Motor neuron (in vitro differentiated cells): ENCODE data around the gene PELI2. TPM values are rescaled to one million over a fixed set of nuclear protein-coding genes. Genes with fewer than 3 reads are reported as not detected.

Experiments used
- ATAC-seq, 8 experiments: fragments of 200-7000 bp; cut with Tn5 transposase; replicated peaks in 6 of 8; 2 replicates each; pipeline ENCODE4 v1.8.0; 2021; ENCODE audit warnings: mild to moderate bottlenecking in 8 of 8, moderate library complexity in 8 of 8
- H3K27ac ChIP-seq, 2 donors: fragments of 250-450 bp; sonication (Bioruptor Pico); 2 replicates each; pipeline ENCODE4 v1.9.0; 2021; ENCODE audit warnings: antibody characterized with exemption in 2 of 2, mild to moderate bottlenecking in 2 of 2, moderate library complexity in 1 of 2
- H3K4me1 ChIP-seq, 2 donors: fragments of 250-450 bp; sonication (Bioruptor Pico); replicated peaks in 1 of 2; 2 replicates each; pipeline ENCODE4 v1.6.1; 2021; ENCODE audit warnings: antibody characterized with exemption in 2 of 2, mild to moderate bottlenecking in 2 of 2, moderate library complexity in 1 of 2
- H3K4me3 ChIP-seq, 5 donors: fragments of 250-450 bp; sonication (Bioruptor Pico); 2 replicates each; pipeline ENCODE4 v1.9.0; 2021; ENCODE audit warnings: antibody characterized with exemption in 5 of 5, mild to moderate bottlenecking in 5 of 5, moderate library complexity in 4 of 5
- WGBS, 10 experiments: fragments of 450-650 bp; shearing (Covaris generic); methylation state at CpG; one replicate each; pipeline ENCODE4 v1.0.0; 2022; 5-methylcytosine and 5-hydroxymethylcytosine counted together
- in situ Hi-C, 9 experiments: fragments of 400-800 bp; cut with MboI; loops; one replicate each; pipeline ENCODE4 v1.15.0; 2021; ENCODE audit warnings: low sequenced_read_pairs in 9 of 9, low pct_unique_long_range_greater_than_20kb in 2 of 9; ENCODE audit not compliant: unreplicated experiment in 9 of 9
- total RNA-seq, 8 experiments: library from RNA; unstranded; fragments of 300-600 nt; gene quantifications; 2 replicates each; pipeline versions ENCODE4 v1.2.3 to v1.2.4, GENCODE V29; 2022

Gene PELI2
- total RNA-seq, 8 experiments from 2014 or later = 3.7 to 18.4 (median 8.9) TPM

GRCh38 chr14:56135668-56136067, 17.5 kb downstream of the PELI2 start:
- no peak overlapping the region for H3K4me3 ChIP-seq
- 0 to 88% (median 50%) methylated on average over 1 of the region's 1 CpG; no CpG with 5 or more reads in 3 of the 10 experiments for WGBS, 10 experiments
- ATAC-seq = no peak
- in situ Hi-C loops = no loop called here
- H3K27ac ChIP-seq = no peak overlapping the region
- peaks cover 67 to 76% of the 10 kb centered on the region in 2 donors for H3K4me1 ChIP-seq

- in situ Hi-C loops = no loop called here
- no peak overlapping the region for H3K27ac ChIP-seq
- 17 to 100% (median 92%) methylated on average over 1 to 2 of the region's 2 CpGs; no CpG with 5 or more reads in 1 of the 10 experiments for WGBS, 10 experiments
- peaks cover 58 to 65% of the 10 kb centered on the region in 2 donors for H3K4me1 ChIP-seq
- ATAC-seq = no peak
- no peak overlapping the region for H3K4me3 ChIP-seq
Observed at GRCh38 chr14:56136571-56137452, 18.6 kb downstream of the PELI2 start.

GRCh38 chr14:56137453-56137807, 19.2 kb downstream of the PELI2 start:
- 63 to 93% (median 85%) methylated on average over 2 to 7 of the region's 7 CpGs for WGBS, 10 experiments
- ATAC-seq = no peak
- in situ Hi-C loops = no loop called here
- Histone ChIP-seq H3K4me1 (peaks cover 52 to 58% of the 10 kb centered on the region in 2 donors), H3K27ac (no peak overlapping the region), H3K4me3 (no peak overlapping the region)

GRCh38 chr14:56137849-56138248, 19.6 kb downstream of the PELI2 start:
- in situ Hi-C loops = no loop called here
- Histone ChIP-seq H3K4me1 (peaks cover 49 to 54% of the 10 kb centered on the region in 2 donors), H3K4me3 (peak overlapping the region in 1 of 5 donors; percentile 11), H3K27ac (no peak overlapping the region)
- peak in 5 of 8 experiments; percentile 55 to 71 (median 66) for ATAC-seq
- 63 to 92% (median 67%) methylated on average over 4 to 8 of the region's 9 CpGs; no CpG with 5 or more reads in 4 of the 10 experiments for WGBS, 10 experiments

- Histone ChIP-seq H3K4me3 (no peak overlapping the region), H3K27ac (no peak overlapping the region), H3K4me1 (peaks cover 43 to 45% of the 10 kb centered on the region in 2 donors)
- in situ Hi-C loops = no loop called here
- ATAC-seq = peak in 4 of 8 experiments; percentile 13 to 47 (median 24)
- 0 to 83% (median 40%) methylated on average over 1 to 2 of the region's 2 CpGs; no CpG with 5 or more reads in 3 of the 10 experiments for WGBS, 10 experiments
Observed at GRCh38 chr14:56138928-56139327, 20.7 kb downstream of the PELI2 start.

GRCh38 chr14:56142314-56142713, 24.1 kb downstream of the PELI2 start:
- H3K4me3 ChIP-seq = no peak overlapping the region
- 0 to 100% (median 88%) methylated on average over 1 to 4 of the region's 4 CpGs; no CpG with 5 or more reads in 3 of the 10 experiments for WGBS, 10 experiments
- in situ Hi-C loops = no loop called here
- H3K27ac ChIP-seq = no peak overlapping the region
- ATAC-seq = peak in 3 of 8 experiments; percentile 56 to 75 (median 74)
- H3K4me1 ChIP-seq = peaks cover 20 to 24% of the 10 kb centered on the region in 2 donors

GRCh38 chr14:56143025-56143424, 24.8 kb downstream of the PELI2 start:
- Histone ChIP-seq H3K27ac (no peak overlapping the region), H3K4me3 (no peak overlapping the region), H3K4me1 (peaks cover 16 to 23% of the 10 kb centered on the region in 2 donors)
- ATAC-seq = no peak
- in situ Hi-C loops = no loop called here
- 83 to 100% (median 100%) methylated on average over 1 of the region's 1 CpG; no CpG with 5 or more reads in 5 of the 10 experiments for WGBS, 10 experiments

GRCh38 chr14:56144176-56144575, 26.0 kb downstream of the PELI2 start:
- H3K4me1 ChIP-seq = peaks cover 18 to 28% of the 10 kb centered on the region in 2 donors
- ATAC-seq = no peak
- in situ Hi-C loops = no loop called here
- no peak overlapping the region for H3K4me3 ChIP-seq
- 80 to 100% (median 100%) methylated on average over 1 of the region's 1 CpG; no CpG with 5 or more reads in 5 of the 10 experiments for WGBS, 10 experiments
- no peak overlapping the region for H3K27ac ChIP-seq

GRCh38 chr14:56145181-56145769, 27.1 kb downstream of the PELI2 start:
- ATAC-seq = no peak
- WGBS, 10 experiments = 46 to 100% (median 84%) methylated on average over 1 to 5 of the region's 5 CpGs

GRCh38 chr14:56145965-56146364, 27.8 kb downstream of the PELI2 start:
- WGBS, 10 experiments = 6 to 96% (median 84%) methylated on average over 2 to 3 of the region's 3 CpGs; no CpG with 5 or more reads in 2 of the 10 experiments

More at GRCh38 chr14:56145181-56145769, 27.1 kb downstream of the PELI2 start:
- H3K4me1 ChIP-seq = peaks cover 11 to 17% of the 10 kb centered on the region in 2 donors
- H3K4me3 ChIP-seq = no peak overlapping the region
- no peak overlapping the region for H3K27ac ChIP-seq
- in situ Hi-C loops = no loop called here

GRCh38 chr14:56147449-56147848, 29.2 kb downstream of the PELI2 start:
- no peak for ATAC-seq
- in situ Hi-C loops = no loop called here
- Histone ChIP-seq H3K27ac (no peak overlapping the region), H3K4me3 (no peak overlapping the region), H3K4me1 (peaks cover 11 to 17% of the 10 kb centered on the region in 2 donors)
- WGBS, 10 experiments = 38 to 100% (median 85%) methylated on average over 1 of the region's 1 CpG; no CpG with 5 or more reads in 4 of the 10 experiments

More at GRCh38 chr14:56145965-56146364, 27.8 kb downstream of the PELI2 start:
- H3K27ac ChIP-seq = no peak overlapping the region
- H3K4me1 ChIP-seq = peaks cover 11 to 17% of the 10 kb centered on the region in 2 donors
- in situ Hi-C loops = no loop called here
- no peak overlapping the region for H3K4me3 ChIP-seq
- peak in 2 of 8 experiments; percentile 31 to 41 for ATAC-seq

- 33 to 100% (median 76%) methylated on average over 1 to 3 of the region's 3 CpGs; no CpG with 5 or more reads in 2 of the 10 experiments for WGBS, 10 experiments
- Histone ChIP-seq H3K27ac (peak overlapping the region in 1 of 2 donors; percentile 18), H3K4me3 (no peak overlapping the region), H3K4me1 (peaks cover 11 to 17% of the 10 kb centered on the region in 2 donors)
- in situ Hi-C loops = no loop called here
- peak; percentile 50 to 85 (median 76) for ATAC-seq
Observed at GRCh38 chr14:56147986-56148901, 30.0 kb downstream of the PELI2 start.
